Transverse colon (tissue), 4 donors: ENCODE data around the gene GATB. TPM values are rescaled to one million over a fixed set of nuclear protein-coding genes. Genes with fewer than 3 reads are reported as not detected.

Source experiments
- DNase-seq: peaks from one replicate; pipeline ENCODE4 v3.0.0-alpha.2; 2019
- H3K27ac ChIP-seq, 4 donors: fragments of 200-600 bp; sonication (generic); 2 replicates each; pipeline ENCODE4 v1.5.1; 2016 to 2018; ENCODE audit warnings: inconsistent platforms in 4 of 4
- H3K27me3 ChIP-seq: fragments of 200-600 bp; sonication (generic); 2 replicates; pipeline ENCODE4 v1.5.1; 2017; ENCODE audit warnings: inconsistent platforms
- H3K36me3 ChIP-seq, 4 donors: fragments of 200-600 bp; sonication (generic); 2 replicates each; pipeline ENCODE4 v1.5.1; 2017 to 2019; ENCODE audit warnings: inconsistent platforms in 4 of 4
- H3K4me1 ChIP-seq, 4 donors: fragments of 200-600 bp; sonication (generic); 2 replicates each; pipeline ENCODE4 v1.5.1; 2017 to 2020; ENCODE audit warnings: inconsistent platforms in 4 of 4
- H3K4me3 ChIP-seq, 4 donors: fragments of 200-600 bp; sonication (generic); 1 replicate in 1 of 4; 2 replicates in 3 of 4; pipeline versions ENCODE4 v1.5.1 to v1.6.1; 2017 to 2019; ENCODE audit warnings: inconsistent platforms in 4 of 4
- H3K9me3 ChIP-seq, 2 donors: fragments of 200-600 bp; sonication (generic); 2 replicates each; pipeline ENCODE4 v1.5.1; 2017 to 2019; ENCODE audit warnings: inconsistent platforms in 2 of 2
- EP300 ChIP-seq: sonication (generic); formaldehyde crosslinking; IDR thresholded peaks from one replicate; pipeline ENCODE4 v1.6.1; 2017; ENCODE audit warnings: antibody characterized with exemption, low read depth
- POLR2A ChIP-seq: fragments of 450-650 bp; IDR thresholded peaks from one replicate; pipeline ENCODE4 v1.6.1; 2016; ENCODE audit warnings: antibody characterized with exemption, mild to moderate bottlenecking, moderate library complexity
- POLR2AphosphoS5 ChIP-seq, 3 donors: sonication (generic); formaldehyde crosslinking; IDR thresholded peaks; one replicate each; pipeline ENCODE4 v1.6.1; 2016; ENCODE audit warnings: antibody characterized with exemption in 3 of 3
- WGBS, 2 donors: methylation state at CpG; one replicate each; pipeline ENCODE4 v1.1.5; 2018; ENCODE audit warnings: low coverage in 1 of 2; 5-methylcytosine and 5-hydroxymethylcytosine counted together
- in situ Hi-C, 4 donors: fragments of 200-750 bp; cut with MboI; loops; one replicate each; pipeline versions ENCODE4 v1.15.0 to v1.15.1; 2017; ENCODE audit warnings: low sequenced_read_pairs in 3 of 4, low pct_ligation_motif_present in 1 of 4, low pct_unique_long_range_greater_than_20kb in 1 of 4
- intact Hi-C: fragments of 100-400 bp; cut with DNase I; formaldehyde crosslinking; loops from one replicate; pipeline ENCODE4 v1.15.1; 2023; ENCODE audit warnings: low total_unique reads
- total RNA-seq, 4 donors: library from RNA; depleted of rRNA; stranded (reverse); fragments of >200 nt; gene quantifications; one replicate each; pipeline ENCODE4 v1.1.0, GENCODE V29; 2016
- TF ChIP-seq, protein P1 (sequence below), 5 experiments: fragments of 200-600 bp in 3 of 5; fragments of 450-650 bp in 2 of 5; sonication (generic) in 3 of 5; IDR thresholded peaks; 1 replicate in 2 of 5; 2 replicates in 3 of 5; pipeline ENCODE4 v1.5.1; 2016 to 2017; ENCODE audit warnings: antibody characterized with exemption in 5 of 5, inconsistent platforms in 3 of 5, mild to moderate bottlenecking in 2 of 5, moderate library complexity in 1 of 5

The GATB gene
- total RNA-seq, 4 donors from 2014 or later: 22.5 to 111 (median 27.3) TPM

DNA sequence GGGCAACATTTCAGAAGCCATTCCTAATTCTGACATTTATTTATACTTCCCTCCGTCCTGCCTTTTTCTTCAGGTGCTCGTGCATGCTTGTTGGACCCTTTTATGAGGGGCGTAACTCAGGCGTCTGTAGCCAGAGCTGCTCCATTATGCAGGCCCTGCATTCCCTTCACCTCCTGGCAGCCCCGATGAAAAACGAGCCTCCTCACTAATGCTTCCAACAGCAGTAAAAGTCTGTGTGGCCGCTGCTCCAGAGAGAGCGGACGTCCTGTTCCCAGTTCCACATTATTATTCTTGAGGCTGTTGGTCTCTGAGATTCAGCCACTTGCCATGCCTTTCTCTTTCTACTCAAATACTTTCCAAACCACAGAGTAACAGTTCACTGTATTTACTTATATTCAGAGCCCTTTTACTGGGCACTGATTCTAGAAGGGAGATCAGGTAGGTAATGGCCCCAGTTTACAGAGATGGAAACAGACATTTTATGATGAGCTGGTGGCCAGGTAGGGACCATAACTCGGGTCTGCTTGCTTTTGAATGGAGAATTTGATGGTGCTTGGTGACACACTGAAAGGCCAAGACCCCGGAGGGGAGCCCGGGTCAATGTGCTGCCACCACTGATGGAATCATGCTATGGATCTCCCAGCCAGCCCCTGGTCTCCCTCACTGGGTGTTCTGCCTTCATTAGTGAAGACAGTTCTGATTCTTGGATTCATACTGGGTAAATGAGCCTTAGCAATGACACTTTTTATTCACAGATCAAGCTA is 101.0 kb downstream of the GATB start:
- WGBS, 2 donors: 53 to 62% methylated on average over 7 to 12 of the region's 12 CpGs
- no peaks in the 10 kb centered on the region for H3K27me3 ChIP-seq
- no peaks in the 10 kb centered on the region for H3K9me3 ChIP-seq
- H3K36me3 ChIP-seq: no peaks in the 10 kb centered on the region
- no peak for DNase-seq
- H3K27ac ChIP-seq: peak overlapping the region; percentile 51 to 75 (median 69)
- intact Hi-C loops (no loop called here), in situ Hi-C loops (no loop called here)
- H3K4me3 ChIP-seq: no peak overlapping the region
- peaks cover 0 to 4% (median 0%) of the 10 kb centered on the region in 4 donors for H3K4me1 ChIP-seq
- TF ChIP-seq POLR2A (no peak), POLR2AphosphoS5 (IDR thresholded peaks at IDR 0.05) (no peak), EP300 (no peak)
- TF ChIP-seq, protein P1, sequence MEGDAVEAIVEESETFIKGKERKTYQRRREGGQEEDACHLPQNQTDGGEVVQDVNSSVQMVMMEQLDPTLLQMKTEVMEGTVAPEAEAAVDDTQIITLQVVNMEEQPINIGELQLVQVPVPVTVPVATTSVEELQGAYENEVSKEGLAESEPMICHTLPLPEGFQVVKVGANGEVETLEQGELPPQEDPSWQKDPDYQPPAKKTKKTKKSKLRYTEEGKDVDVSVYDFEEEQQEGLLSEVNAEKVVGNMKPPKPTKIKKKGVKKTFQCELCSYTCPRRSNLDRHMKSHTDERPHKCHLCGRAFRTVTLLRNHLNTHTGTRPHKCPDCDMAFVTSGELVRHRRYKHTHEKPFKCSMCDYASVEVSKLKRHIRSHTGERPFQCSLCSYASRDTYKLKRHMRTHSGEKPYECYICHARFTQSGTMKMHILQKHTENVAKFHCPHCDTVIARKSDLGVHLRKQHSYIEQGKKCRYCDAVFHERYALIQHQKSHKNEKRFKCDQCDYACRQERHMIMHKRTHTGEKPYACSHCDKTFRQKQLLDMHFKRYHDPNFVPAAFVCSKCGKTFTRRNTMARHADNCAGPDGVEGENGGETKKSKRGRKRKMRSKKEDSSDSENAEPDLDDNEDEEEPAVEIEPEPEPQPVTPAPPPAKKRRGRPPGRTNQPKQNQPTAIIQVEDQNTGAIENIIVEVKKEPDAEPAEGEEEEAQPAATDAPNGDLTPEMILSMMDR (IDR thresholded peaks at IDR 0.05): no peak

DNA sequence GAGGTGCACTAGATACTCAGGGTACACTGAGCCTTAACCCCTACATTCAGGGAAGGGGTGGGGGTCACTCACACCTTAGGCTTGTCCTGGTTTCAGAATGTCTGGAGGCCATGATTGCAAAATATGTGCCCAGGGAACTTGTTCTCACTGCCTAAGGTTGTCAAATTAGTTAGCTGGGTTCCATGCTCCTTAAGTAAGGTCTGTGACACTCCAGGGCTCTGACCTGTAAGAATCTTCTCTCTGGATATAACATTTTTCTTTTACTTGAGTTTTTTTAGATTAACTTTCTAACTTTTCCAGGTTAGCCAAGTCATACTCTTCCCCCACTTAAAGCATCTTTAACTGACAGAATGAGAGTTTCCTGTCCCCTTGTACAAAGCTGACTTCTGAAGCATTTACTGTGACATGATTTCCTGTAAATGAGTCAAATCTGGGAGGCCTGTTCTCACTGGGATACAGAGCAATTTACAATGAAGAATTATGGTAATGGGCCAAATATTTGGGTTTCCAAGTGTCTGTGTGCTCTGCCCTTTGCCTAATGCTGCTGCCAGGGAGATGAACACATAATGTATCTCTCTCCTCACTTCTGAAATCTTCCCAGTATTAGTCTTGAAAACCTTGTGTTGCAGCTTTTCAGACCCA is 101.7 kb downstream of the GATB start:
- no peaks in the 10 kb centered on the region for H3K9me3 ChIP-seq
- no peak overlapping the region for H3K4me3 ChIP-seq
- no peak for DNase-seq
- intact Hi-C loops (no loop called here), in situ Hi-C loops (no loop called here)
- H3K27ac ChIP-seq: peak overlapping the region; percentile 51 to 75 (median 69)
- H3K36me3 ChIP-seq: no peaks in the 10 kb centered on the region
- no peaks in the 10 kb centered on the region for H3K27me3 ChIP-seq
- TF ChIP-seq POLR2AphosphoS5 (IDR thresholded peaks at IDR 0.05) (no peak), EP300 (peak; percentile 65)
- peaks cover 0 to 4% (median 0%) of the 10 kb centered on the region in 4 donors for H3K4me1 ChIP-seq

DNA sequence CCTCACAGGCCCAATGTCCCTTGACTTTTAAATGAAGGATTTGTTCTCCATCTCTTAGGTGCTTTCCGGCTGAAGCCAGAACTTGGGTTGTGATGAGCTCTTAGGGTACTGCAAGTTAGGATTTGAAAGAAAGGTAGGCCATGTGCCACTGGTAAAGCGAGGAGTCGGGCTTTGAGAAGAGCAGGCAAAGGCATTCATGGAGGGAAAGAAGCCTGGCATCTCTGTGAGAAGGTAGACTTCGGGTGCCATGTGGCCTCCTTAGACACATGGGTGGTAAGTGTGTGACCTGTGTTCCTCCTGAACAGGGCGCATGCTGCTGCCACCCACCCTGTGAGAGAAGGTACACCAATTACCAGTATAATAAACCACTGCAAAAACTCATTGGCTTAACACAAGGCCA is 102.9 kb downstream of the GATB start:
- H3K36me3 ChIP-seq: no peaks in the 10 kb centered on the region
- no peaks in the 10 kb centered on the region for H3K9me3 ChIP-seq
- DNase-seq: no peak
- no peak for TF ChIP-seq EP300
- peaks cover 0 to 4% (median 0%) of the 10 kb centered on the region in 4 donors for H3K4me1 ChIP-seq
- H3K27ac ChIP-seq: no peak overlapping the region
- WGBS, 2 donors: 93 to 95% methylated on average over 4 to 5 of the region's 5 CpGs
- in situ Hi-C loops (no loop called here), intact Hi-C loops (no loop called here)
- H3K27me3 ChIP-seq: no peaks in the 10 kb centered on the region
- H3K4me3 ChIP-seq: no peak overlapping the region

DNA sequence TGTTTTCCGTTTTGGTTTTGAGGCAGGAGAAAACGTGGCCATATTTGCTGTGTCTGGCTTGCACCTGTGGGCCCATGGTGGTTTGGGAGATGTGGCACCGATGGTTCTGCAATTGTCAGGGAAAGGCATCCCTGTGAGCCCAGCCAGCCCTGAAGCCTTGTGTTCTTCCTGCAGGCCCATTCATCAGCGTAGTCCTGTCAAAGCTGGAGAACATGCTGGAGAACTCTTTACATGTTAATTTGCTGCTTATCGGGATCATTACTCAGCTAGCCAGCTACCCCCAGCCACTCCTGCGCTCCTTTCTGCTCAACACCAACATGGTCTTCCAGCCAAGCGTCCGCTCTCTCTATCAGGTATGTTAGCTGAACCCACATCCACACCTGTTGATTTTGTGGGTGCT is 104.7 kb downstream of the GATB start:
- TF ChIP-seq POLR2AphosphoS5 (IDR thresholded peaks at IDR 0.05) (no peak), EP300 (no peak), POLR2A (no peak)
- TF ChIP-seq, protein P1 (IDR thresholded peaks at IDR 0.05): no peak
- intact Hi-C loops: no loop called here
- in situ Hi-C loops: no loop called here
- no peak overlapping the region for H3K4me3 ChIP-seq
- no peaks in the 10 kb centered on the region for H3K36me3 ChIP-seq
- DNase-seq: no peak
- H3K27me3 ChIP-seq: no peaks in the 10 kb centered on the region
- H3K4me1 ChIP-seq: peaks cover 0 to 4% (median 0%) of the 10 kb centered on the region in 4 donors
- WGBS, 2 donors: 83 to 89% methylated on average over 7 to 8 of the region's 8 CpGs
- H3K27ac ChIP-seq: no peak overlapping the region
- H3K9me3 ChIP-seq: no peaks in the 10 kb centered on the region

DNA sequence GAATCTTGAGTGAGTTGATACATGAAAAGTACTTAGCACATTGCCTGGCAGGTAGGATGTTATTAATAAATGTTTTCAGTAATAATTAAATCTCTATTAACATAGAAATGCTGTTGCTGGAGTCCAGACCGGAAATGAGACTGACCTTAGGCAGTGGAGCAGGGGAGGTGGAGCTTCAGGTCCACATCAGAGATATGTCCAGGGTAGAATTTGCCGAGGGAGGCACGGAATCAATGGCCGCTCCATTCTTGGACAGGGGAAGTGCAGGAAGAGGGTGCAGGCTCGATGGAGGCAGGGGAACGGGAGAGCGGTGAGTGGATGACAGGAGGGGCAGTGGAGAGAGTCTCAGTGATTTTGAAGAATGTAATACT is 107.3 kb downstream of the GATB start:
- WGBS, 2 donors: 85 to 91% methylated on average over 7 of the region's 7 CpGs
- H3K4me3 ChIP-seq: no peak overlapping the region
- TF ChIP-seq, protein P1 (IDR thresholded peaks at IDR 0.05): no peak
- TF ChIP-seq EP300: no peak
- no peak for TF ChIP-seq POLR2A
- no peak for TF ChIP-seq POLR2AphosphoS5 (IDR thresholded peaks at IDR 0.05)
- intact Hi-C loops: no loop called here
- no peaks in the 10 kb centered on the region for H3K4me1 ChIP-seq
- no peaks in the 10 kb centered on the region for H3K9me3 ChIP-seq
- H3K36me3 ChIP-seq: no peaks in the 10 kb centered on the region
- in situ Hi-C loops: no loop called here
- H3K27me3 ChIP-seq: no peaks in the 10 kb centered on the region
- H3K27ac ChIP-seq: no peak overlapping the region
- no peak for DNase-seq
